KOPT-K1 (cell line): ENCODE measurements around the gene SDK1.
"Not testable (repeated sequence)": the region's sequence is repeated elsewhere in the genome, so short reads cannot be mapped to it uniquely, and the experiment has no call there.

Experiments
- H3K27ac ChIP-seq: fragments of 200-600 bp; sonication (generic); 2 replicates; pipeline ENCODE4 v1.5.1; 2016; ENCODE audit warnings: antibody characterized with exemption, mild to moderate bottlenecking, low read depth, low read length; ENCODE audit not compliant: poor library complexity, severe bottlenecking
- H3K36me3 ChIP-seq: fragments of 200-600 bp; sonication (generic); 2 replicates; pipeline ENCODE4 v1.5.1; 2017; ENCODE audit warnings: antibody characterized with exemption, mild to moderate bottlenecking, low read length, moderate library complexity; ENCODE audit not compliant: insufficient read depth
- H3K9me3 ChIP-seq: fragments of 200-600 bp; sonication (generic); 2 replicates; pipeline ENCODE4 v1.5.1; 2017; ENCODE audit warnings: antibody characterized with exemption, low read length, mild to moderate bottlenecking; ENCODE audit not compliant: insufficient read depth, poor library complexity, severe bottlenecking

Gene SDK1

DNA sequence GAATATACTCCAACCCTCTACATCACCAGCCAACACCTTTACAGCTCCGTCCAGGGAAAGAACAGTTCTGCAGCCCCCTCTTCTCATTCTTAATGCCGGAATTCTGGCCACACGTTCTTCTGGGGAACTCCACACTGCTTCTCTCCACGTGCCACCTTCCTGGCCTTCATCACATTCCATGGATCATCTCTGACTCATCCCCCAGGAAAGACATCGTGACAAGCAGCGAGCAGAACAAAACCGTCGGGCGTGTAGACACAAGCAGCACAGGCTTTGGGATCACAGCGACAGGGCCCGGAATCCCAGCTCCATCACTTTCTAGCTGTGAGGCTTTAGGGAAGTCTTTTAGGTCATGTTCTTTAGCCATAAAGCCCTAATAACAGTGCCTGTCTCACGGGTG, 790.7 kb downstream of the SDK1 start:
- no peaks in the 10 kb centered on the region for H3K36me3 ChIP-seq
- H3K9me3 ChIP-seq: peaks cover 16% of the 10 kb centered on the region

DNA sequence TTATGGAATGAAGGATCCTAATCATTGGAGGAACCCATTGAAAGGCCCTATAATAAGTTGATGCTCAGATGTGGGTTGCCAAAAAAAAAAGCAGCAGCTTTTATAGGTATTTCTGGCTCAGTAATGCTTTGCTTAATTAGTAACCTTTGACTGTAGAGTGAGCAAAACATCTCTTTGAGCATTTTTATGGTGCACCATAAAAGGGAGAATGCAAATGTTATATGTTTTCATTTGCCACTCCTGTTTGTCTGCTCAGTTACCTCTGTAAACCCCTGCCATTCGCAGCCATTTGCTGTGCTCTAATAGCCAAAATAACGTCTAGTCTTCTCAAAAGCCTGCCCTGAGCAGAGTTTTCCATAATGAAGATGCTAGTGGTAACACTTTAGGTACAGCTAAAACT, 792.0 kb downstream of the SDK1 start:
- Histone ChIP-seq H3K27ac (no peak overlapping the region), H3K9me3 (peaks cover 16% of the 10 kb centered on the region), H3K36me3 (no peaks in the 10 kb centered on the region)

More for the DNA sequence above, 790.7 kb downstream of the SDK1 start:
- H3K27ac ChIP-seq: no peak overlapping the region

DNA sequence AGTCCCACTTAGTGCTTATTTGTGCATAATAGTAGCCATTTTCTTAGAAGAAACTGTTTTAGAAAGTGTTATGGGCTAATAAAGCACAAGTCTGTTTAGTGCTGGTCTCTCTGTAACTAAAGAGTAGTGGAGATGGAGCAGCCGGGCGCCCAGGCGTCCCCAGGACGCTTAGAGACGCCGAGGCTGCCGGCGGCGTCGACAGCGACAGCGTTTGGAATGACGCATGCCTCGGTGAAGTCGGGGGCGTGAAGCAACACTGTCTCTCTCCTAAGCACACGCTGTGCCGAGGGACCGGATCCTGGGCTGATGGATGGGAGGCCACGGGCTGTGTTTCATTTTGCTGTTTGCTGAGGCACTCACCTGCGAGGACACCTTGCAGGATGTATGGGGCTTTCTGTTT, 792.4 kb downstream of the SDK1 start:
- no peak overlapping the region for H3K27ac ChIP-seq
- peaks cover 16% of the 10 kb centered on the region for H3K9me3 ChIP-seq
- H3K36me3 ChIP-seq: no peaks in the 10 kb centered on the region

DNA sequence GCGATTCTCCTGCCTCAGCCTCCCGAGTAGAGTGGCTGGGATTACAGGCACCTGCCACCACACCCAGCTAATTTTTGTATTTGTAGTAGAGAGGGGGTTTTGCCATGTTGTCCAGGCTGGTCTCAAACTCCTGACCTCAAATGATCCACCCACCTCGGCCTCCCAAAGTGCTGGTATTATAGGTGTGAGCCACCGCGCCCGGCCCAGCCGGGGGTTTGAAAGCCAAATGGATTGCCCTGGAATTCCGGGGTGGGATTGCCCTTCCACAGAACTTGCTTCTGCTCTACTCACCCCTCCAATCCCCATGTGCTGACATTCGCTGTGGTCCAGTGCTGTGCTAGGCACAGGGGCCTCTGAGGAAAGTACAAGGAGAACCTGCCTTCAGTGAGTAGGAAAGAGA, 793.1 kb downstream of the SDK1 start:
- H3K36me3 ChIP-seq, H3K27ac ChIP-seq: not testable (repeated sequence)
- peaks cover 16% of the 10 kb centered on the region for H3K9me3 ChIP-seq

DNA sequence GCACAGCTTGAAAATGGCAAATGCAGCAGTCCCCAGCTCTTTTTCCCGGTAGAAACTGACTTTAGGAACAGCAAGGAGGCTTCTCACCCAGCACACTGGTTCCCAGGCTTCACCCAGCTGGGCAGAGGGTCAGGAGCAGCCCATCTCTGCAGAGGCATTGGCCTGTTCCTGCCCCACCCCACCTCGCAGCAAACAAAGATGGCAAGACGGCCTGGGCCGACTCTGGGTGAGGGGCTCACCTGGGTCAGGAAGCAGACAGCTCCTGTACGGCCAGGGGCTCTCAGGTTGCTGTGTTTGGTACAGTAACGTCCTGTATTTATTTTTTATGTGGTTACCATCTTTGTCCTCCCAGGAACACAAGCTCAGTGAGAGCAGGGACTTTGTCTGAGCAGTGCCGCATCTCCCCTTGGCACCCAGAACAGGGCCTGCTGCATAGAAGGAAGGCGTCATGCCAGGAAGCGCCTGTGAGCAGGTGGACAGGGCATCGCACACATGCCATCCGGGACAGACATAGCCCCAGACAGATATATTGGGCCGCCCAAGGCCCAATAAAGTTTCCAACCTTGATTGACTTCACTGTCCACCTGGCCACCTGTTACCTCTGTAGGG, 796.1 kb downstream of the SDK1 start:
- H3K36me3 ChIP-seq: no peaks in the 10 kb centered on the region
- no peak overlapping the region for H3K27ac ChIP-seq
- peaks cover 5% of the 10 kb centered on the region for H3K9me3 ChIP-seq

DNA sequence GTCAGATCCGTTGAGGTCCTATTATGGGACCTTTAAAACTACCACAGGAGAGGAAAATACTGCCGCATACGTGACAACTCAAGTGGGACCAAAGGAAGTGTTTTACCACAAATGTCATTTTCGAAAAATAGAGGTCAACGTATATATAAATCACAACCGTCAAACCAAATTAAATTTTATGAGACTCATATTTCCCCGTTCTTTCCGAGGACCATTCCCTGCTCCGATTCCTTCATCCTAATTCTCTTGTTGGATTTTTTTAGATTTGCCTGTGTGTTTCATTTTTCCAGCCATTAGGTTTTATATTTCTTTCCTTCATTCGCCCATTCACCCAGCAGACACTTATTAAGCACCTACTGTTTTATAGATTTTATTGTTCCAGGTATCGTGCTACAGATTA, 797.1 kb downstream of the SDK1 start:
- H3K27ac ChIP-seq: no peak overlapping the region
- H3K36me3 ChIP-seq: no peaks in the 10 kb centered on the region
- peaks cover 5% of the 10 kb centered on the region for H3K9me3 ChIP-seq

DNA sequence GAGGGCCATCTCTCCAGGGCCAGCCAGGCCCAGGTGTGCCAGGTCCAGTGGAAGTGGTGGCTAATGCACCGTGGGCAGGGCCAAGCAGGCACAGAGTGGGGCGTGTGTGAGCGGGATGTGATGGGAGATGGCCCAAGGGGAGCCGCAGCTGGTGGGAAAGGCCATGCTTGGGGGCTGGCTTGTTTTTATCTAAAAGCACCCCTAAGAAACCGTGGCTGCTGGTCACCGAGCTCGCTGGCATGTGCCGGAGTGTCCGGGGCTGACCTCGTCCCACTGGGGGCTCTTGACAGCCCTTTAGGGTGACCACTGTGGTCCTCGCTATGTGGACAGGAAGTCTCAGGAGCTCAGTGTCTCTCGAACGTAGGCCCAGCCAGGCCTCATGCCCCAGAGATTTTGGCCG, 798.6 kb downstream of the SDK1 start:
- Histone ChIP-seq H3K27ac (no peak overlapping the region), H3K36me3 (no peaks in the 10 kb centered on the region), H3K9me3 (peaks cover 5% of the 10 kb centered on the region)

DNA sequence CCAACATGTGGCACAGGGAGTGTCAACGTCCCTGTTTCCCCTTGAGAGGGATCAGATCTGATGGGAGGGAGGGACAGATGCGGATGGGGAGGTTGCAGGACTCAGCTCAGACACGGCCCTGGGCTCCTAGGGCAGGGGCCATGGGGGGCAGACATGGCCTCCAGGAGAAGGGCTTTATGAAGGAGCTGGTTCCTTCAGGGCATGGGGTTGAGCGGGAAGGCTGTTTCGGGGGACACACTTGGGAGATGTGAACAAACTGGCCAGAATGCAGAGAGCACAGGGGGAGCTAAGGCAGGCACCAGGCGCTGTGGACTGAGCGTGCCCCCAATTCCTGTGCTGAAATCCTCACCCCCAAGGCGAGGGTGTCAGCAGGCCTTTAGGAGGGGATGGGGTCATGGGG, 799.1 kb downstream of the SDK1 start:
- no peak overlapping the region for H3K27ac ChIP-seq
- H3K36me3 ChIP-seq: no peaks in the 10 kb centered on the region
- peaks cover 5% of the 10 kb centered on the region for H3K9me3 ChIP-seq

DNA sequence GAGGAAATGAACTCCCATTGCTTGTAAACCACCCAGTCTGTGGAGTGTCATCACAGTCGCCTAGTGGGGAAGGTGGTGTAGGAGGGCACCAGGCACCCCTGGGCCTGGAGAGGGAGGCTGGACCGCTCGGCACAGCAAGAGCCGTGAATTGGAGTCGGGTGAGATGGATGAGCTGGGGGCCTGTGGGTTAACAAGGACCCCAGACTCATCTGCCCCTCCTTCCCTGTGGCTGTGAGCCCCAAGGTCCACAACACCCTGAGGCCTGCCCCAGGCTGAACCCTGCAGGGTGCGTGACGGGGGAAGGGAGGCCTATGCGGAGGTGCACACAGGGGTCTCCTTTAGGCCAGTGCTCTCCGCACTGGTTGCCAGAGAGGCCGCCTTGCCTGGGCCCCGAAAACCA, 799.6 kb downstream of the SDK1 start:
- Histone ChIP-seq H3K36me3 (no peaks in the 10 kb centered on the region), H3K27ac (no peak overlapping the region), H3K9me3 (peaks cover 5% of the 10 kb centered on the region)

DNA sequence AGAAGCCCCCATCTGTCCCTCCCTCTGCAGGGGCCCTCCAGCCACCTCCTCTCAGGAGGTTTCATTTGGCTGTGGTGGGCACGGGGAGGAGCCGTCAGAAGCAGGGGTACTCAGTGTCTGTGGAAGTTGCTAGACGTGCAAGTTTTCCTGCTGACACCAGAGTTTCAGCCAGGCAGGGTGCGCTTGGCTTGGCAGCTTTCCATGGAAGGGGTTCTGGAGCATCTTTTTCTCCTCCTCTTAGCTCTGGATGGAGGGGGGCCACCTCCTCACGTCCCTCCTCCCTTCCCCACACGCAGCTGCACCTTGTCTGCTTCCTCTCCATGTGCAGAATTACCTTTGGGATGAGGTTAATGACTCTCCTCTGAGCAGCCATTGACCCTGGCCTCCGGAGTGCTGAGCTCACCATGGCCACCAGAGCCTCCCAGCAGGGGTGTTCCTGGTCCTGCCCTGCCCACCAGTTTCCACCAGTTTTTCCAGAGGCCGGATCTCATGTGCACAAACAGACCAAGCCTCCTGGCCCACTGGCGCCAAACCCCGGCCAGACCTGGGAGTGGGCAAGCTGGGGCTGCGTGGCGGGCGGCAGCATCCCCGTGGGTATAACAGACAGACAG, 801.3 kb downstream of the SDK1 start:
- H3K27ac ChIP-seq: no peak overlapping the region
- peaks cover 5% of the 10 kb centered on the region for H3K9me3 ChIP-seq
- no peaks in the 10 kb centered on the region for H3K36me3 ChIP-seq

DNA sequence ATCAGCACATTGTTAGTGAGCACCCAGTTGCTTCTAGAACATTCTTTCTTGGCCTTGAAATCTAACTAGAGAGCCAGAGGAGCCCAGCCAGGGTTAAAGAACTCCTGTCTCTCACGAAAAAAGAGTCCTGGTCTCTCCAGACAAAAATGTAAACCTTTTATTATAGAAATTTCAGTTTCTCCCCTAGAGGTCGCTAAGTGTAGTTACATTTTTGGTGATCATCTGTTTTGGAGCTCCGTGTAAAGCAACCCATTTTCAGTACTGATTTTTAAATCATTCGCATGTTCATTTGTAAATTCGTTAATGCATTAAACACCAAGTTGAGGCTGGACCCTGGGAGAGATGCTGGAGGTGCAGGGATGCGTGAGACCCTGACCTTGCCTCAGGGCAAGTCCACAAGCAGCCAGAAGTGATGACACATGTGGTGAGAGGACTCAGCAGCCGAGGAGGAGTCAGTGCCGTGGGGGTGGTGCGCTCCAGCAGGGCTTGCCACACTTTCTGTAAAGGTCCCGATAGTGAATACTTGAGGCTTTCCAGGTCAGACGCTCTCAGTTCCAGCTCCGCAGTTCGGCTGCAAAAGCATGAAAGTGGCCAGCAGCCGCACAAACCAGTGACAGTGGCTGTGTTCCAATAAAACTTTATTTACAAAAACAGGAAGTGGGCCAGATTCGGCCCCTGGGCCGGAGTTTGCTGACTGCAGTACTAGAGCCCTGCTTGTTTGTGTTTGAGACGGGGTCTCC, 802.5 kb downstream of the SDK1 start:
- peaks cover 5% of the 10 kb centered on the region for H3K9me3 ChIP-seq
- no peak overlapping the region for H3K27ac ChIP-seq
- no peaks in the 10 kb centered on the region for H3K36me3 ChIP-seq

DNA sequence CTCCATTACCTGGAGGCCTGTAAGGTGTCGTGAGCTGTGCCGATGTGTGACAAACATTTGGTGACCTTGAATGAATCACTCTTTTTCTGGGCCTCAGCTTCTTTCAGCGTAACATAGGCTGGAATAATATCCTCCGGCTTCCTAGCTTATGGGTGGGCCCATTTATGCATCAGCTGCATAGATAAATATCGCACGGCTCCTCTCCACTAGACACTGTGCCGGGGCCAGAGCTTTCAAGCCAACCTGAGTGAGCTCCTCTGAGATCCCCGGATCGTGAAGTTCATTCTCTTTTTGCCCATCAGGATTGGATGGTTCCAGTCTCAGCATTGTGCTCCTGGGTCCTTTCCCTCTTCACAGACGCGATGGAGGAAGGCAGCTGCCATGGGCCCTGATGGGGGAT, 806.8 kb downstream of the SDK1 start:
- Histone ChIP-seq H3K36me3 (no peaks in the 10 kb centered on the region), H3K27ac (no peak overlapping the region), H3K9me3 (peaks cover 6% of the 10 kb centered on the region)

DNA sequence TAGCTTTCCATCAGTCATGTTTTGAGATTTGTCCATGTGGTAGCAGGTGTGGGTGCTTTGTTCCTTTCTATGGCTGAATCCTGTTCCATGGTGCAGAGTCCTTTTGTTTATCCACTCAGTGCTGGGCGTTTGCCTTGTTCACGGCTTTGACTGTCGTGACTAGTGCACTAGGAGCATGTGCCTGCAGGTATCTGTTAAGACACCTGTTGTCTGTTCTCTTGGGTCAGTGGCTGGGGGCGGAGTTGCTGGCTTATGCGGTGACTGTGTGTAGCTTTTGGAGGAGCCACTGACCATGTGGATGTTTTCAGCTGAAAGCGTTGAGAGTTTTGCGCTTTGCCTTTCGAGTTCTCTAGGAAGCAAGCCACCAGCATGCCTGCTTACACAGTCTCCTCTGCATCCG, 807.9 kb downstream of the SDK1 start:
- Histone ChIP-seq H3K27ac (no peak overlapping the region), H3K9me3 (peaks cover 6% of the 10 kb centered on the region), H3K36me3 (no peaks in the 10 kb centered on the region)

DNA sequence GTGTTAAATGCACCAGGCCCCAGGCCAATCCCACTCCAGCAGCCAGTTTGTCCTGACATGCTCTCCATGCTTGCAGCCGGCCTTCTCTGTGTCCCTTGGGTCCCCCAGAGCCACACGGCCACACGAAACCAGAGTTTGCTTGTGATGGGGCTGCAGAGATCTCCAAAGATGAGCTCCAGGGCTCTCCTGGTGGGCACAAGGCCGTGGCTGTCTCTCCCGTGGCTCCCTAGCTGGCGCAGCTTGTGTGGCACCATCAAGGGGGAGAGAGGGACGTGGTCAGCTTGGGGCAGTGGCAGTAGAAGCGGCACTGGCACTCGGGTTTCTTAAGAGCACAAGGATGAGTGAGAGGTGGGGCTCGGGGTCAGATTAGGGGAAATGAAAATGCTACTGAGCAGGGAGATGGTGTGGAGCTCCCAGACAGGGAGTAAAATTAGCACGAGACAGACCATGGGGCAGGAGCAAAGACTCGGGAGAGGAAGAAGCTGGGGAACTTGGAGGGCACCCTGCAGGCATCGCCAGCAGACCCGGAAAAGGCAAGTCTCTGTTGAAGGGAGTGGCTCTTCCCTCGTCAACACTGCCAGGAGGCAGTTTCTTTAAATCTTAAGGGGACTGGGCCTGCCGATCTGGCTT, 808.5 kb downstream of the SDK1 start:
- Histone ChIP-seq H3K9me3 (peaks cover 6% of the 10 kb centered on the region), H3K27ac (no peak overlapping the region), H3K36me3 (no peaks in the 10 kb centered on the region)

DNA sequence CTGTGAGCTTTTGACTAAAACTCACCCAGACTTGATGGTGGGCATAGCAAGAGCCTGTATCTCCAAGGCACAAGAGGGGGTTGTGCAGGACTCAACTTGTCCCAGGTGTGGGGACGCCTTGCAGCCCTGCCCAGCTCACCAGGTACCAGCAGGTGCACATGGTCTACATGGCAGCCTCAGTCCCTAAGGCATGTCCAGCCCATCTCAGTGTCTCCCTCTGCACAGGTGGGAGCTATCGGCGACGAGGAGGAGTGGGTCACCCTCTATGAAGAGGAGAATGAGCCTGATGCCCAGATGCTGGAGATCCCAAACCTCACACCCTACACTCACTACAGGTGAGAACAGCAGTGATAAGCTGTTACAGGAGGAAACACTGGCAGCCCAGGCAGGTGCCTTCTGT, 809.4 kb downstream of the SDK1 start:
- Histone ChIP-seq H3K27ac (no peak overlapping the region), H3K36me3 (no peaks in the 10 kb centered on the region)

More for the DNA sequence above, 809.4 kb downstream of the SDK1 start:
- peaks cover 6% of the 10 kb centered on the region for H3K9me3 ChIP-seq
